Measurements from ENCODE around the gene MMP15. TPM values are rescaled to one million over a fixed set of nuclear protein-coding genes. Genes with fewer than 3 reads are reported as not detected.

The MMP15 gene
- total RNA-seq, 4 donors from 2014 or later: 48.0 to 161 (median 92.3) TPM

DNA sequence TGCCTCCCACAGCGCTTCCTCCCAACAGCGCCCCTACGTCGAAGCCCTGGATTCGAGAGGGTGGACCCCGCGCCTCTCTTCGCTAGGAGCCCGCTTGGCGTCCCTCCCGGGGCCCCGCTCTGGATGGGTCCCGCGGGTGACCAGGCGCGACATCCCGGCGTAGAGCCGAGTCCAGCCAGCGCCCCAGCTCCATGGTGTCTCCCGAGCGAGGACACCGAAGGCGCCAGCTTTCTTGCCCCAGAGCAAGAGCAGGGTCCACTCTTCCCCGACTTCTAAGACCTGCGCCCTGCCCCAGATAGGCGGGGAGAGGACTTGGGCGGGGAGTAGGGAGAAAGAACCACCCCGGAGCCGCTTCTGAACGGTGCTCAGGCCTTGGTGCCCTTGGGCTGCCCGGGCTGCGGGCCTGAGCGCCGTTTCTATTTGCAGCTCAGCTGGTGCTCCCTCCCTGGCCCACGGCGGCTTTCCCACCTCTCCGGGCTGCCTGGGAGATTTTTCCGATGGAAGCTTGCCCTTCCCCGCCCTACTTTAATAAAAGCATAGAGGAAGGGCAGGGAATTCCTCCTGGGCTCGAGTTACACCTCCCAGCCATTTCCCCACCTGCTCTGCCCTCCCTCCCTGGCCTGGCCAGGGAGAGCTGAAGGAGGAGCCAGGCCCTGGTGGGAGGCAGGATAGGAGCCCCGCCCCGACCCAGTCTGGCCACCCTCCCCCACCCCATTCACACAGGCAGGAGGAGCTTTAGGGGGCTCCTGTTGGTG is 1.8 kb downstream of the MMP15 start:
- peak; percentile 79 for DNase-seq
- H3K4me1 ChIP-seq: peaks cover 29 to 67% (median 54%) of the 10 kb centered on the region in 4 donors
- 25% methylated on average over 17 of the region's 43 CpGs; no CpG with 5 or more reads in 1 of the 2 donors for WGBS, 2 donors (ENCODE audit: low coverage in 1 of 2)
- H3K9me3 ChIP-seq: no peaks in the 10 kb centered on the region
- H3K27me3 ChIP-seq: no peaks in the 10 kb centered on the region
- H3K27ac ChIP-seq: peak overlapping the region; percentile 92 to 97 (median 95)
- H3K36me3 ChIP-seq: no peaks in the 10 kb centered on the region
- in situ Hi-C loops (cut with MboI; ENCODE audit: low pct_ligation_motif_present in 1 of 4, low pct_unique_long_range_greater_than_20kb in 1 of 4, low sequenced_read_pairs in 3 of 4): loop anchor here in 1 of 4 donors (10.0 kb wide), 1 partner anchor 97 kb away; the partner anchor contains the start of gene CFAP20
- TF ChIP-seq EP300 (IDR thresholded peaks at IDR 0.05; ENCODE audit: low read depth) (no peak), POLR2A (IDR thresholded peaks at IDR 0.05) (peak; percentile 74), POLR2AphosphoS5 (IDR thresholded peaks at IDR 0.05) (peak in 2 of 3 donors; percentile 67 to 75)
- TF ChIP-seq, protein P1, sequence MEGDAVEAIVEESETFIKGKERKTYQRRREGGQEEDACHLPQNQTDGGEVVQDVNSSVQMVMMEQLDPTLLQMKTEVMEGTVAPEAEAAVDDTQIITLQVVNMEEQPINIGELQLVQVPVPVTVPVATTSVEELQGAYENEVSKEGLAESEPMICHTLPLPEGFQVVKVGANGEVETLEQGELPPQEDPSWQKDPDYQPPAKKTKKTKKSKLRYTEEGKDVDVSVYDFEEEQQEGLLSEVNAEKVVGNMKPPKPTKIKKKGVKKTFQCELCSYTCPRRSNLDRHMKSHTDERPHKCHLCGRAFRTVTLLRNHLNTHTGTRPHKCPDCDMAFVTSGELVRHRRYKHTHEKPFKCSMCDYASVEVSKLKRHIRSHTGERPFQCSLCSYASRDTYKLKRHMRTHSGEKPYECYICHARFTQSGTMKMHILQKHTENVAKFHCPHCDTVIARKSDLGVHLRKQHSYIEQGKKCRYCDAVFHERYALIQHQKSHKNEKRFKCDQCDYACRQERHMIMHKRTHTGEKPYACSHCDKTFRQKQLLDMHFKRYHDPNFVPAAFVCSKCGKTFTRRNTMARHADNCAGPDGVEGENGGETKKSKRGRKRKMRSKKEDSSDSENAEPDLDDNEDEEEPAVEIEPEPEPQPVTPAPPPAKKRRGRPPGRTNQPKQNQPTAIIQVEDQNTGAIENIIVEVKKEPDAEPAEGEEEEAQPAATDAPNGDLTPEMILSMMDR (IDR thresholded peaks at IDR 0.05): no peak
- intact Hi-C loops (cut with DNase I; ENCODE audit: low total_unique reads): no loop called here
- H3K4me3 ChIP-seq: peak overlapping the region; percentile 71 to 95 (median 88)

DNA sequence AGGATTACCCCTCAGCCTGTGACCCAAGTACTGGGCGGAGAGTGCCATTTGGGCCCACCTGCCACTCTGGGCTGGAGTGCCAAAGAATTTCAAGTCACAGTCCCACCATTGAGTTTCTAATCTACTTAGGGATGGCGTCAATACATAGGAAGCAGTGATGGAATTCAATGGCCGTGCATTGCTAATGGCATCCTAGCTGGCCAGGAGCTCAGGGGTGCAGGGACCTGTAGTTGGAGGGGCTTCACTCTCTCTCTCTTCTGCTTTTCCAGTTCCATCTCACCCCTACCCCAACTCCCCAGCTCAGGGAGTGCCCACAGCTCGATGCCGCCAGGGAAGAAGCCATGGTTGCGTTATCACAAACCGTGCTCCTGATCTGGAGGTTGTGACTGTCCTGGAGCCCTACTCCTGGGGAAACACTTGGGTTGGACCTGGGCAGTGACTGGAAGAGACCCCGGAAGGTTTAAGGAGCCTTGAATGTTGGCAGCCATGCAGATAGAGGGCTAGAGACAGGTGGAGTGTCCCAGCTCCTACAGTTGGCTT is 2.4 kb downstream of the MMP15 start:
- H3K9me3 ChIP-seq: no peaks in the 10 kb centered on the region
- intact Hi-C loops (cut with DNase I; ENCODE audit: low total_unique reads) (no loop called here), in situ Hi-C loops (cut with MboI; ENCODE audit: low pct_ligation_motif_present in 1 of 4, low pct_unique_long_range_greater_than_20kb in 1 of 4, low sequenced_read_pairs in 3 of 4) (loop anchor here in 1 of 4 donors (10.0 kb wide), 1 partner anchor 97 kb away; the partner anchor contains the start of gene CFAP20)
- DNase-seq: no peak
- H3K36me3 ChIP-seq: no peaks in the 10 kb centered on the region
- H3K27ac ChIP-seq: peak overlapping the region; percentile 92 to 97 (median 95)
- no peaks in the 10 kb centered on the region for H3K27me3 ChIP-seq
- WGBS, 2 donors (ENCODE audit: low coverage in 1 of 2): 90% methylated on average over 7 of the region's 8 CpGs; no CpG with 5 or more reads in 1 of the 2 donors
- peaks cover 23 to 61% (median 47%) of the 10 kb centered on the region in 4 donors for H3K4me1 ChIP-seq
- TF ChIP-seq POLR2AphosphoS5 (IDR thresholded peaks at IDR 0.05) (no peak), EP300 (IDR thresholded peaks at IDR 0.05; ENCODE audit: low read depth) (no peak), POLR2A (IDR thresholded peaks at IDR 0.05) (no peak)
- TF ChIP-seq, protein P1 (IDR thresholded peaks at IDR 0.05): no peak
- peak overlapping the region in 3 of 4 donors; percentile 71 to 95 (median 90) for H3K4me3 ChIP-seq

DNA sequence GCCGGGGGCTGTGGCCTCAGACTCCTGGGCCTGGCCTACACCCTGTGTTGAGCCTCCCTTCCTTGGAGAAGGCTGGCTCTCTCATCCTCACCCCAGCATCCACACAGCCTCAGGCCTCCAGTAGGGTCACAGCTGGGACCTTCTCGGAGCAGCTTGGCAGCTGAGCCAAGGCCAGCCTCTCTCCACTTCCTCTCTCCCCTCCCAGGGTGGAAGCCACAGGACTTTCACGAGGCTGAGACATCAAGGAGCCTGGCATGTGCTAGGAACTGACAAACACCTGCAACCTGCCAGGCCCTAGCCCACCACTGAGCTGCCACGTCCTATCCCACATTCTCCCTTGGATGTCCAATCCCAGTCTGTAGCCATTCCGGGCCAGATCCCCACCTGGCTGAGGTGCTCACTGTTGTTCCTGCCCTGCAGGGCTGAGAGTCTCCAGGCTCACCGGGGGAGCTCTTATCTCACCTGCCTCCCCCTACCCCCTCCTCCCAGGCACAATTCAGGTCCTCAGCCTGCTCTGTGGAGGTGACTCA is 3.1 kb downstream of the MMP15 start:
- no peaks in the 10 kb centered on the region for H3K9me3 ChIP-seq
- no peaks in the 10 kb centered on the region for H3K27me3 ChIP-seq
- intact Hi-C loops (cut with DNase I; ENCODE audit: low total_unique reads) (no loop called here), in situ Hi-C loops (cut with MboI; ENCODE audit: low pct_ligation_motif_present in 1 of 4, low pct_unique_long_range_greater_than_20kb in 1 of 4, low sequenced_read_pairs in 3 of 4) (loop anchor here in 1 of 4 donors (10.0 kb wide), 1 partner anchor 96 kb away; the partner anchor contains the start of gene CFAP20)
- H3K4me1 ChIP-seq: peaks cover 17 to 55% (median 41%) of the 10 kb centered on the region in 4 donors
- DNase-seq: no peak
- TF ChIP-seq POLR2A (IDR thresholded peaks at IDR 0.05): no peak
- TF ChIP-seq POLR2AphosphoS5 (IDR thresholded peaks at IDR 0.05): no peak
- TF ChIP-seq, protein P1 (IDR thresholded peaks at IDR 0.05): no peak
- TF ChIP-seq EP300 (IDR thresholded peaks at IDR 0.05; ENCODE audit: low read depth): no peak
- 53% methylated on average over 6 of the region's 6 CpGs; no CpG with 5 or more reads in 1 of the 2 donors for WGBS, 2 donors (ENCODE audit: low coverage in 1 of 2)
- H3K36me3 ChIP-seq: no peaks in the 10 kb centered on the region
- no peak overlapping the region for H3K4me3 ChIP-seq
- H3K27ac ChIP-seq: peak overlapping the region; percentile 23 to 97 (median 62)

DNA sequence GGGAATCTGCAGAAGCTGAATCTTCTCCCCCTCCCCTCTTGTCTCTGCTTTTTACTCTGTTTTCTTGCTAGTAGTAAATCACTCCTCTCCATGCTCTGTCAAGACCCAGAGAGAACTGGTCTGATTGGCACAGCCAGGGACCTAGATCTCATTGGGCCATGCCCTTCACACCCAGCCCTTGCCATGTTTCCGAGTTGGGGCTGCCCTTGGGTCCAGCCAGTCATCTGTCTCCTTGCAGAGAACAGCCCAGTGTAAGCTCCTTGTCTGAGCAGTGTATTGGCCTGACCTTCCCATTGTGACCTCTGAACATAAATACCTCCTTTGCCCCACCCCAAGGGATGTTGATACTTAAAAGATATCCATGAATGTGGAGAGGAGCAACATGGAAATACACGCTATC is 3.9 kb downstream of the MMP15 start:
- peak; percentile 32 for DNase-seq
- in situ Hi-C loops (cut with MboI; ENCODE audit: low pct_ligation_motif_present in 1 of 4, low pct_unique_long_range_greater_than_20kb in 1 of 4, low sequenced_read_pairs in 3 of 4): loop anchor here in 1 of 4 donors (10.0 kb wide), 1 partner anchor 95 kb away; the partner anchor contains the start of gene CFAP20
- no peak overlapping the region for H3K4me3 ChIP-seq
- H3K27me3 ChIP-seq: no peaks in the 10 kb centered on the region
- intact Hi-C loops (cut with DNase I; ENCODE audit: low total_unique reads): no loop called here
- peaks cover 17 to 46% (median 35%) of the 10 kb centered on the region in 4 donors for H3K4me1 ChIP-seq
- H3K9me3 ChIP-seq: no peaks in the 10 kb centered on the region
- no peak for TF ChIP-seq POLR2A (IDR thresholded peaks at IDR 0.05)
- no peak for TF ChIP-seq POLR2AphosphoS5 (IDR thresholded peaks at IDR 0.05)
- TF ChIP-seq, protein P1 (IDR thresholded peaks at IDR 0.05): no peak
- TF ChIP-seq EP300 (IDR thresholded peaks at IDR 0.05; ENCODE audit: low read depth): no peak
- WGBS, 2 donors (ENCODE audit: low coverage in 1 of 2): 76% methylated on average over 2 of the region's 2 CpGs; no CpG with 5 or more reads in 1 of the 2 donors
- H3K36me3 ChIP-seq: no peaks in the 10 kb centered on the region
- H3K27ac ChIP-seq: peak overlapping the region in 3 of 4 donors; percentile 4 to 31 (median 23)

Measured in transverse colon (tissue), 4 donors.